LNCAP (cell line): ENCODE results near the gene JAK1.

ENCODE experiments used
- CTCF ChIP-seq: fragments of 450-650 bp; IDR thresholded peaks from 2 replicates; pipeline ENCODE4 v1.5.1; 2017; ENCODE audit warnings: mild to moderate bottlenecking

JAK1 gene

GRCh38 chr1:64880449-64880848 lies 85.9 kb downstream of the JAK1 start:
- TF ChIP-seq CTCF: no peak

- no peak for TF ChIP-seq CTCF
Measured at GRCh38 chr1:64878931-64879611, 87.3 kb downstream of the JAK1 start.

GRCh38 chr1:64878090-64878489 lies 88.3 kb downstream of the JAK1 start:
- no peak for TF ChIP-seq CTCF

GRCh38 chr1:64877598-64877997 lies 88.8 kb downstream of the JAK1 start:
- no peak for TF ChIP-seq CTCF

GRCh38 chr1:64877151-64877550 lies 89.2 kb downstream of the JAK1 start:
- no peak for TF ChIP-seq CTCF

GRCh38 chr1:64875606-64876005 lies 90.7 kb downstream of the JAK1 start:
- TF ChIP-seq CTCF: no peak

GRCh38 chr1:64875101-64875500 lies 91.2 kb downstream of the JAK1 start:
- no peak for TF ChIP-seq CTCF

- no peak for TF ChIP-seq CTCF
Measured at GRCh38 chr1:64874666-64875065, 91.7 kb downstream of the JAK1 start.
